Measurements from ENCODE around the gene OSBPL2. TPM values are rescaled to one million over a fixed set of nuclear protein-coding genes. Genes with fewer than 3 reads are reported as not detected.
A peak's percentile ranks its signal among the peaks of the same experiment; 100 is the strongest.

Gene OSBPL2
- total and polyA plus RNA-seq, 2 donors (not counting 1 experiment from before 2014, with no cell fraction given), result 28.1 to 74.3 TPM

- no peak overlapping the region for H2AFZ ChIP-seq (ENCODE audit: insufficient read depth, low read depth, low read length, poor library complexity, severe bottlenecking)
- WGBS (ENCODE audit: insufficient coverage), result 92% methylated on average over 32 of the region's 33 CpGs
- H3K27me3 Mint-ChIP-seq, result no peaks in the 10 kb centered on the region
- no peak overlapping the region for H3K27ac ChIP-seq (ENCODE audit: low read length in 2 of 2)
- H3K9me3 Mint-ChIP-seq (ENCODE audit: insufficient read depth), result no peaks in the 10 kb centered on the region
- H3K4me3 Mint-ChIP-seq, result peak overlapping the region; percentile 66
- H3K27me3 ChIP-seq (replicated peaks in 1 of 4; ENCODE audit: control extremely low read depth in 1 of 4, control insufficient read depth in 3 of 4, insufficient read depth in 4 of 4, low read length in 3 of 4), result no peaks in the 10 kb centered on the region
- intact Hi-C loops (cut with micrococcal nuclease), result loop anchor here (10.0 kb wide), 1 partner anchor 339 kb away; the partner anchor contains the start of gene SLCO4A1
- H3K27ac Mint-ChIP-seq, result peak overlapping the region; percentile 15
- H3K36me3 ChIP-seq (replicated peaks in 1 of 2; ENCODE audit: control extremely low read depth in 1 of 2, control insufficient read depth in 1 of 2, extremely low read depth in 1 of 2, insufficient read depth in 2 of 2, low read length in 1 of 2), result peaks cover 0 to 50% of the 10 kb centered on the region in 2 experiments
- H3K79me2 ChIP-seq (ENCODE audit: control insufficient read depth, insufficient read depth, low read length), result peaks cover 34% of the 10 kb centered on the region
- ChIA-PET CTCF (interaction anchor here (1.0 to 1.9 kb wide), 3 partner anchors 8 to 77 kb away, joined by 3 to 8 read pairs (median 5); no protein-coding TSS in a partner anchor), POLR2A (interaction anchor here (0.6 kb wide), 1 partner anchor 57 kb away, joined by 3 read pairs; no protein-coding TSS in a partner anchor)
- DNase-seq, result no peak
- no peak overlapping the region for H3K9ac ChIP-seq (ENCODE audit: low read length)
- no peaks in the 10 kb centered on the region for H3K9me3 ChIP-seq (ENCODE audit: control extremely low read depth in 1 of 3, control insufficient read depth in 2 of 3, insufficient read depth in 1 of 3, low read length in 2 of 3)
- no peak overlapping the region for H3K4me3 ChIP-seq (ENCODE audit: control extremely low read depth in 1 of 5, extremely low read depth in 1 of 5, insufficient read depth in 1 of 5, low read depth in 2 of 5, low read length in 4 of 5)
- peak overlapping the region; percentile 8 for H3K4me2 ChIP-seq (replicated peaks; ENCODE audit: low read depth, low read length, poor library complexity, severe bottlenecking)
- H3K4me1 ChIP-seq (ENCODE audit: control insufficient read depth in 2 of 2, insufficient read depth in 2 of 2, low read length in 2 of 2), result peaks cover 15 to 29% of the 10 kb centered on the region in 2 donors
- TF ChIP-seq CTCF (IDR thresholded peaks at IDR 0.05), result no peak
- TF ChIP-seq EZH2 (IDR thresholded peaks at IDR 0.05; ENCODE audit: borderline replicate concordance, insufficient read depth, low read depth, low read length, poor library complexity, severe bottlenecking), result no peak
- H3K4me1 Mint-ChIP-seq, result peaks cover 23% of the 10 kb centered on the region
- peaks cover 56% of the 10 kb centered on the region for H4K20me1 ChIP-seq (ENCODE audit: control insufficient read depth, insufficient read depth, low read length, poor library complexity, severe bottlenecking)
- ATAC-seq (ENCODE audit: low read depth), result no peak
Measured at GRCh38 chr20:62305765-62306413, 67.6 kb downstream of the OSBPL2 start.
